ENCODE results near the gene PRDX5. TPM values are rescaled to one million over a fixed set of nuclear protein-coding genes. Genes with fewer than 3 reads are reported as not detected.

The PRDX5 gene
- total RNA-seq, 1 experiment from 2014 or later, result 255 TPM

- TF ChIP-seq ZNF281 (CRISPR knock-in tag; IDR thresholded peaks at IDR 0.05) (no peak), SP1 (CRISPR knock-in tag; conservative IDR thresholded peaks at IDR 0.05) (no peak)
Observed at GRCh38 chr11:64366751-64367150, 48.8 kb downstream of the PRDX5 start (continued).

DNA sequence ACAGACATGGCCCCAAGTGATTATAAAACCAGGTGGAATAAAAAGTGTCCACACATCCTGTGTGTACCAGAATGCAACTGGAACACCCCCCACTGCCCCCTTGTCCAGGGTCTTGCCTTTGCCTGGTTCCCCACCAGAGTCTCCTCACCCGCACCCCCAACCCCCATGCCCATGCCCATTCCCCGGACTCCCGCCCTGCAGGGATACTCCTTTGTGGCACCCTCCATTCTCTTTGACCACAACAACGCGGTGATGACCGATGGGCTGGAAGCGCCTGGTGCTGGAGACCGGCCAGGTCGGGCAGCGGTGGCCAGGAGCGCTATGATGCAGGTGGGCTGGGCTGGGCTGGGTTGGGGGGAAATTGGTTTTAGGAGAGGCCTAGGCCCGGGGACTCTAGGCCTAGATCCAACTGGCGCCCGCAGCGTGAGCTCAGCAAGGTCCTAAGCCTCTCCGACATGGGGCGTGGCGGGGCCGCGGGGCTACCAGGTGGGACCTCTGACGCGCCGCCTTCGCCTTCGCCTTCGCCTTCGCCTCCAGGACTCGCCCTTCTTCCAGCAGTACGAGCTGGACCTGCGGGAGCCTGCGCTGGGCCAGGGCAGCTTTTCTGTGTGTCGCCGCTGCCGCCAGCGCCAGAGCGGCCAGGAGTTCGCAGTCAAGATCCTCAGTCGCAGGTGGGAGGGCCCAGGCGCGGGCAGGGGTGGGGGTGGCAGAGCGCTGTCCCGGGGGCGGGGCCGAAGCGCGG is 50.2 kb downstream of the PRDX5 start:
- ATAC-seq (no peak), DNase-seq (ENCODE audit: low spot score) (no peak)
- H3K4me3 Mint-ChIP-seq, result no peak overlapping the region
- no peak overlapping the region for H3K27ac Mint-ChIP-seq
- TF ChIP-seq, protein P1, sequence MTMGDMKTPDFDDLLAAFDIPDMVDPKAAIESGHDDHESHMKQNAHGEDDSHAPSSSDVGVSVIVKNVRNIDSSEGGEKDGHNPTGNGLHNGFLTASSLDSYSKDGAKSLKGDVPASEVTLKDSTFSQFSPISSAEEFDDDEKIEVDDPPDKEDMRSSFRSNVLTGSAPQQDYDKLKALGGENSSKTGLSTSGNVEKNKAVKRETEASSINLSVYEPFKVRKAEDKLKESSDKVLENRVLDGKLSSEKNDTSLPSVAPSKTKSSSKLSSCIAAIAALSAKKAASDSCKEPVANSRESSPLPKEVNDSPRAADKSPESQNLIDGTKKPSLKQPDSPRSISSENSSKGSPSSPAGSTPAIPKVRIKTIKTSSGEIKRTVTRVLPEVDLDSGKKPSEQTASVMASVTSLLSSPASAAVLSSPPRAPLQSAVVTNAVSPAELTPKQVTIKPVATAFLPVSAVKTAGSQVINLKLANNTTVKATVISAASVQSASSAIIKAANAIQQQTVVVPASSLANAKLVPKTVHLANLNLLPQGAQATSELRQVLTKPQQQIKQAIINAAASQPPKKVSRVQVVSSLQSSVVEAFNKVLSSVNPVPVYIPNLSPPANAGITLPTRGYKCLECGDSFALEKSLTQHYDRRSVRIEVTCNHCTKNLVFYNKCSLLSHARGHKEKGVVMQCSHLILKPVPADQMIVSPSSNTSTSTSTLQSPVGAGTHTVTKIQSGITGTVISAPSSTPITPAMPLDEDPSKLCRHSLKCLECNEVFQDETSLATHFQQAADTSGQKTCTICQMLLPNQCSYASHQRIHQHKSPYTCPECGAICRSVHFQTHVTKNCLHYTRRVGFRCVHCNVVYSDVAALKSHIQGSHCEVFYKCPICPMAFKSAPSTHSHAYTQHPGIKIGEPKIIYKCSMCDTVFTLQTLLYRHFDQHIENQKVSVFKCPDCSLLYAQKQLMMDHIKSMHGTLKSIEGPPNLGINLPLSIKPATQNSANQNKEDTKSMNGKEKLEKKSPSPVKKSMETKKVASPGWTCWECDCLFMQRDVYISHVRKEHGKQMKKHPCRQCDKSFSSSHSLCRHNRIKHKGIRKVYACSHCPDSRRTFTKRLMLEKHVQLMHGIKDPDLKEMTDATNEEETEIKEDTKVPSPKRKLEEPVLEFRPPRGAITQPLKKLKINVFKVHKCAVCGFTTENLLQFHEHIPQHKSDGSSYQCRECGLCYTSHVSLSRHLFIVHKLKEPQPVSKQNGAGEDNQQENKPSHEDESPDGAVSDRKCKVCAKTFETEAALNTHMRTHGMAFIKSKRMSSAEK (CRISPR knock-in tag; IDR thresholded peaks at IDR 0.05; ENCODE audit: borderline replicate concordance), result no peak
- TF ChIP-seq NFE2L1 (CRISPR knock-in tag; IDR thresholded peaks at IDR 0.05) (no peak), SMAD4 (CRISPR knock-in tag; IDR thresholded peaks at IDR 0.05) (no peak)
- ChIA-PET POLR2A (interaction anchor here (0.6 kb wide), 1 partner anchor 9 kb away, joined by 3 read pairs; no protein-coding TSS in a partner anchor), CTCF (interaction anchor here (0.7 to 12.8 kb wide), 4 partner anchors 13 to 321 kb away, joined by 3 to 140 read pairs (median 15); no protein-coding TSS in a partner anchor)
- peaks cover 5% of the 10 kb centered on the region for H3K4me1 Mint-ChIP-seq
- H3K36me3 Mint-ChIP-seq, result peaks cover 40% of the 10 kb centered on the region
- no peaks in the 10 kb centered on the region for H3K27me3 Mint-ChIP-seq (ENCODE audit: low read depth)
- no peaks in the 10 kb centered on the region for H3K9me3 Mint-ChIP-seq

- Mint-ChIP-seq H3K27ac (no peak overlapping the region), H3K4me1 (peaks cover 9% of the 10 kb centered on the region), H3K4me3 (no peak overlapping the region), H3K27me3 (ENCODE audit: low read depth) (no peaks in the 10 kb centered on the region), H3K9me3 (no peaks in the 10 kb centered on the region), H3K36me3 (peaks cover 35% of the 10 kb centered on the region)
- ATAC-seq (no peak), DNase-seq (ENCODE audit: low spot score) (no peak)
- ChIA-PET CTCF (interaction anchor here (0.7 to 12.8 kb wide), 4 partner anchors 14 to 320 kb away, joined by 3 to 140 read pairs (median 15); no protein-coding TSS in a partner anchor), POLR2A (interaction anchor here (0.6 kb wide), 1 partner anchor 8 kb away, joined by 3 read pairs; no protein-coding TSS in a partner anchor)
- TF ChIP-seq SP1 (CRISPR knock-in tag; conservative IDR thresholded peaks at IDR 0.05) (no peak), ZBTB43 (CRISPR knock-in tag; IDR thresholded peaks at IDR 0.05) (no peak), OVOL2 (CRISPR knock-in tag; IDR thresholded peaks at IDR 0.05; ENCODE audit: borderline replicate concordance) (no peak), GRHL2 (CRISPR knock-in tag; IDR thresholded peaks at IDR 0.05; ENCODE audit: insufficient replicate concordance, severe bottlenecking) (no peak), CREM (CRISPR knock-in tag; IDR thresholded peaks at IDR 0.05) (no peak)
- TF ChIP-seq, protein P2, sequence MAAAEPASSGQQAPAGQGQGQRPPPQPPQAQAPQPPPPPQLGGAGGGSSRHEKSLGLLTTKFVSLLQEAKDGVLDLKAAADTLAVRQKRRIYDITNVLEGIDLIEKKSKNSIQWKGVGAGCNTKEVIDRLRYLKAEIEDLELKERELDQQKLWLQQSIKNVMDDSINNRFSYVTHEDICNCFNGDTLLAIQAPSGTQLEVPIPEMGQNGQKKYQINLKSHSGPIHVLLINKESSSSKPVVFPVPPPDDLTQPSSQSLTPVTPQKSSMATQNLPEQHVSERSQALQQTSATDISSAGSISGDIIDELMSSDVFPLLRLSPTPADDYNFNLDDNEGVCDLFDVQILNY (CRISPR knock-in tag; IDR thresholded peaks at IDR 0.05), result no peak
- TF ChIP-seq, protein P3, sequence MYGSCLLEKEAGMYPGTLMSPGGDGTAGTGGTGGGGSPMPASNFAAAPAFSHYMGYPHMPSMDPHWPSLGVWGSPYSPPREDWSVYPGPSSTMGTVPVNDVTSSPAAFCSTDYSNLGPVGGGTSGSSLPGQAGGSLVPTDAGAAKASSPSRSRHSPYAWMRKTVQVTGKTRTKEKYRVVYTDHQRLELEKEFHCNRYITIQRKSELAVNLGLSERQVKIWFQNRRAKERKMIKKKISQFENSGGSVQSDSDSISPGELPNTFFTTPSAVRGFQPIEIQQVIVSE (CRISPR knock-in tag; IDR thresholded peaks at IDR 0.05; ENCODE audit: borderline replicate concordance), result no peak
Observed at GRCh38 chr11:64368673-64369074, 50.8 kb downstream of the PRDX5 start.
